Mucosa of rectum (tissue), 2 donors: Measurements from ENCODE around the gene ZBED3.
"Not testable (repeated sequence)": the region's sequence is repeated elsewhere in the genome, so short reads cannot be mapped to it uniquely, and the experiment has no call there.

ENCODE experiments used
- H3K27ac ChIP-seq, 2 donors: one replicate each; pipeline ENCODE4 v1.7.0; 2013; ENCODE audit warnings: inconsistent platforms in 2 of 2, low read depth in 2 of 2, low read length in 2 of 2
- H3K27me3 ChIP-seq, 2 donors: one replicate each; pipeline ENCODE4 v1.7.0; 2013; ENCODE audit warnings: low read length in 2 of 2; ENCODE audit not compliant: control insufficient read depth in 2 of 2, insufficient read depth in 2 of 2
- H3K36me3 ChIP-seq, 2 donors: one replicate each; pipeline ENCODE4 v1.7.0; 2013; ENCODE audit warnings: low read length in 2 of 2; ENCODE audit not compliant: control insufficient read depth in 2 of 2, insufficient read depth in 2 of 2
- H3K4me1 ChIP-seq, 2 donors: one replicate each; pipeline ENCODE4 v1.7.0; 2013; ENCODE audit warnings: low read length in 2 of 2, mild to moderate bottlenecking in 1 of 2; ENCODE audit not compliant: control insufficient read depth in 2 of 2, insufficient read depth in 2 of 2
- H3K4me3 ChIP-seq, 2 donors: one replicate each; pipeline ENCODE4 v1.7.0; 2013; ENCODE audit warnings: low read length in 2 of 2
- H3K9ac ChIP-seq, 2 donors: one replicate each; pipeline ENCODE4 v1.7.0; 2013; ENCODE audit warnings: low read length in 2 of 2, low read depth in 1 of 2, mild to moderate bottlenecking in 1 of 2
- H3K9me3 ChIP-seq, 2 donors: one replicate each; pipeline ENCODE4 v1.7.0; 2013; ENCODE audit warnings: low read length in 2 of 2; ENCODE audit not compliant: control insufficient read depth in 2 of 2
- donor health status: healthy.
- donor health status: Normal muscosa, but diverticular disease.

ZBED3 gene

DNA sequence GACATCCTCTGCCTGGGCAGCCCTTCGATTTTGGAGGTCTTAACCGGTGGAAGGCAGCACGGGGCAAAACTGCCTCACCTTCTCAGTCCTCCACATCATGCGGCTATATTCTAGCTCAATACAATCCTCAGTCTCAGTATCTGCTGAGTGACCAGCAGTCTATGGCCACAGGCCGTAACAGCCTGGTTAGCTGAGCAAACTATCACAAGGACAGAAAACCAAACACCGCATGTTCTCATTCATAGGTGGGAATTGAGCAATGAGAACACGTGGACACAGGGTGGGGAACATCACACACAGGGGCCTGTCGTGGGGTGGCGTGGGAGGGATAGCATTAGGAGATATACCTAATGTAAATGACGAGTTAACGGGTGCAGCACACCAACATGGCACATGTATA, 6.6 kb downstream of the ZBED3 start:
- H3K27ac ChIP-seq, H3K27me3 ChIP-seq, H3K9me3 ChIP-seq, H3K9ac ChIP-seq, H3K36me3 ChIP-seq, H3K4me3 ChIP-seq, H3K4me1 ChIP-seq: not testable (repeated sequence)

- Histone ChIP-seq H3K27me3 (no peaks in the 10 kb centered on the region), H3K9ac (no peak overlapping the region)
These were observed 9.3 kb downstream of the ZBED3 start for GRCh38 chr5:77077829-77078176.

DNA sequence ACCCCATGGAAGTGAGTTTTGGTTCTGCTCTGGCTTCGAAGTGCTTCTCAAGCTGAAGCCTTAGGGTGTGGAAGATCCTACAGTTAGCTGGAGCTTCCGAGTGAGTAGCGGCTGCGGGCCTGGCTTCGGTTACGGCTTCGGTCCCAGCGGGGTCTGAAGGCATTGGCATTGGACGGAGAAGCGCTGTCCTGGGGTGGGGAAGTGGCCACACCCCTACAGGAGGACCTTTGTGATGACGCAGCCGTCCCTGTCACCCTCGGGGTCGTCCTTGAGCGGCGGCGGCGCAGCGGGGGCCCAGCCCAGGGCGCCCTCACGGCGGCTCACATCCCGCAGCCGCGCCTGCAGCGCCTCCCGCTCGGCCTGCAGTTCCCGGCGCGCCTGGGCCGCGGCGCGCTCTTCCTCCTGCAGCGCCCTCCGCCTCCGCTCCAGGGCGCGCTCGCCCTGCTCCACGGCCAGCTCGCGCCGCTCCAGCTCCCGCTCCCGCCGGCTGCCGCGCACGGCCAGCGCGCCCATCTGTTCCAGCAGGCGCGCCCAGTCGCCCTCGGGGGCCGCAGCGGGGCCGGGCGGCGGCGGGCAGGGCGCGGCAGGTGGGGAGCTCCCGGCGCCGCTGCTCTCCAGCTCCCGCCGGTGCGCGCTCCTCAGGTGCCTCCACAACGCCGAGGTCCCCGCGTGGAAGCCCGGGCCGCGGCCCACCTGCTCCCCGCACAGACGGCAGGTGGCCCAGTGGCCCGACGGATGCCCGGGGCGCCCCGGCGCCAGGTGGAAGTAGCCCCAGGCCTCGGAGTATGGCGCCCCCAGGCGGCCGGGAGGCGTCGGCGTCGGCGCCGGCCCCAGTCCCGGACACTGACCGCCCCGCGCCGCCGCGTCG, 9.9 kb downstream of the ZBED3 start:
- H3K27me3 ChIP-seq, result no peaks in the 10 kb centered on the region
- H3K4me1 ChIP-seq, result no peaks in the 10 kb centered on the region
- peak overlapping the region; percentile 52 to 61 for H3K4me3 ChIP-seq
- H3K9ac ChIP-seq, result peak overlapping the region in 1 of 2 donors; percentile 45
- H3K36me3 ChIP-seq, result peaks cover 0 to 2% of the 10 kb centered on the region in 2 donors
- no peak overlapping the region for H3K27ac ChIP-seq
- H3K9me3 ChIP-seq, result no peaks in the 10 kb centered on the region

More at GRCh38 chr5:77077829-77078176, 9.3 kb downstream of the ZBED3 start:
- Histone ChIP-seq H3K36me3 (peaks cover 0 to 2% of the 10 kb centered on the region in 2 donors), H3K4me3 (peak overlapping the region in 1 of 2 donors; percentile 52), H3K4me1 (no peaks in the 10 kb centered on the region), H3K27ac (no peak overlapping the region), H3K9me3 (no peaks in the 10 kb centered on the region)

DNA sequence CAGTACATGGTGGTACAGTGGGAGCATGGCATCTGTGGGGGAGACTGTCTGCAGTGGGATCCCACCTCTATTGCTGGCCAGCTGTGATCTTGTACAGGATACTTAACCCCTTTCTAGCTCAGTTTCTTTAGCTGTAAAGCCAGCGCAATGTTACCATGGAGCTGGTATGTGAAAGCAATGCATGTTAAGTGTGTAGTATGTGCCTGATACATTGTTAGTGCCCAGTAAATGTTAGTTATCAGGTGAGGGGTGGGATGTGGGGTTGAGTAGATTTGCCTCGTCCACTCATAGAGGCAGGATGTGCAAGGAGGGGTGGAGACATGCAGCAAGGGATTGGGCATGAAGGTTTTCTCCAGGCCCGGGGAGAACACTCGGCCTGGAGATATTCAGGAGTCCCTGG, 12.3 kb downstream of the ZBED3 start:
- Histone ChIP-seq H3K4me1 (no peaks in the 10 kb centered on the region), H3K9ac (no peak overlapping the region), H3K27me3 (no peaks in the 10 kb centered on the region), H3K27ac (no peak overlapping the region), H3K4me3 (no peak overlapping the region), H3K9me3 (no peaks in the 10 kb centered on the region), H3K36me3 (peaks cover 0 to 2% of the 10 kb centered on the region in 2 donors)

DNA sequence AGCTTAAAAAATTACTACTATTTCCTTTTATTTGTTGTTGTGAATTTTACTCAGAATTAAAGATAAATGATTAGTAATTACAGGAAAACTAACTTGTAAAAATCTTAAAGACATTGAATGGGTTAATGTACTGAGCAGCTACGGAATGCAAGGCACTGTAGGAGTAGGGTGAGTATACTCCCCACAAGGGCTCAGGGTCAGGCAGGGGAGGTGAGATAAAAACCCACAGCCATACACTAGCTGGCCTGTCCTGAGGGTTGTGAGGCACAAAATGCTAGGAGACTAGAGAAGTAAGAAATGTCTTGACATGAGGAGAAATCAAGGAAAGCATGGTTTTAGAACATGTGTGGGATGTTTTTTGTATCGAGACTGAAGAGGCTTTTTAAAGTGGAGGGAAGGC, 13.4 kb downstream of the ZBED3 start:
- Histone ChIP-seq H3K36me3 (peaks cover 0 to 5% of the 10 kb centered on the region in 2 donors), H3K4me1 (no peaks in the 10 kb centered on the region), H3K9me3 (no peaks in the 10 kb centered on the region), H3K27ac (no peak overlapping the region), H3K9ac (no peak overlapping the region), H3K27me3 (no peaks in the 10 kb centered on the region), H3K4me3 (no peak overlapping the region)

GRCh38 chr5:77066823-77067442, 20.2 kb downstream of the ZBED3 start:
- peaks cover 34 to 39% of the 10 kb centered on the region in 2 donors for H3K36me3 ChIP-seq
- no peaks in the 10 kb centered on the region for H3K4me1 ChIP-seq
- no peak overlapping the region for H3K27ac ChIP-seq
- no peak overlapping the region for H3K9ac ChIP-seq
- H3K4me3 ChIP-seq, result no peak overlapping the region
- H3K27me3 ChIP-seq, result no peaks in the 10 kb centered on the region
- no peaks in the 10 kb centered on the region for H3K9me3 ChIP-seq

GRCh38 chr5:77066184-77066583, 20.9 kb downstream of the ZBED3 start:
- no peaks in the 10 kb centered on the region for H3K27me3 ChIP-seq
- no peak overlapping the region for H3K4me3 ChIP-seq
- H3K9ac ChIP-seq, result no peak overlapping the region
- H3K9me3 ChIP-seq, result no peaks in the 10 kb centered on the region
- H3K36me3 ChIP-seq, result peaks cover 42 to 46% of the 10 kb centered on the region in 2 donors
- H3K27ac ChIP-seq, result no peak overlapping the region
- H3K4me1 ChIP-seq, result no peaks in the 10 kb centered on the region

DNA sequence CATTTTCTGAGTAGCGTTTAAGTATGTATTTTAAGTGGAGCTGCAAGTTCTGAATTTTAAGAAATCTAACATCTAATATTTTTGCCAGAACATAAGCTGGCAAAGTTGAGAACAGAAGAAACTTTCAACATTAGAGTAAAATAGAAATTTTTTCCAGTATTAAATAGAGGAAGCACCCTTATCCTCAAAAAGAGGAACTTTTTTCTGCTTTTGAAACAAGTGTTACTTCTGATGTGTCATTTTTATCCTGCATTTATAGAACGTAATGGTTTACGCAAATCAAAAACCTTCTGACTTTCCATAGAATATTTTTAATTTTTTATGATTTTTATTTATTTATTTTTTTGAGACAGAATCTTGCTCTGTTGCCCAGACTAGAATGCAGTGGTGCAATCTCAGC, 21.8 kb downstream of the ZBED3 start:
- Histone ChIP-seq H3K9ac (no peak overlapping the region), H3K4me3 (no peak overlapping the region), H3K9me3 (no peaks in the 10 kb centered on the region), H3K4me1 (no peaks in the 10 kb centered on the region), H3K27me3 (no peaks in the 10 kb centered on the region), H3K27ac (no peak overlapping the region), H3K36me3 (peaks cover 47 to 49% of the 10 kb centered on the region in 2 donors)

- no peaks in the 10 kb centered on the region for H3K4me1 ChIP-seq
- H3K27me3 ChIP-seq, result no peaks in the 10 kb centered on the region
- no peaks in the 10 kb centered on the region for H3K9me3 ChIP-seq
- H3K27ac ChIP-seq, result no peak overlapping the region
- H3K36me3 ChIP-seq, result peaks cover 55 to 59% of the 10 kb centered on the region in 2 donors
- H3K4me3 ChIP-seq, result no peak overlapping the region
- H3K9ac ChIP-seq, result no peak overlapping the region
These were observed 23.0 kb downstream of the ZBED3 start for GRCh38 chr5:77064040-77064439.

DNA sequence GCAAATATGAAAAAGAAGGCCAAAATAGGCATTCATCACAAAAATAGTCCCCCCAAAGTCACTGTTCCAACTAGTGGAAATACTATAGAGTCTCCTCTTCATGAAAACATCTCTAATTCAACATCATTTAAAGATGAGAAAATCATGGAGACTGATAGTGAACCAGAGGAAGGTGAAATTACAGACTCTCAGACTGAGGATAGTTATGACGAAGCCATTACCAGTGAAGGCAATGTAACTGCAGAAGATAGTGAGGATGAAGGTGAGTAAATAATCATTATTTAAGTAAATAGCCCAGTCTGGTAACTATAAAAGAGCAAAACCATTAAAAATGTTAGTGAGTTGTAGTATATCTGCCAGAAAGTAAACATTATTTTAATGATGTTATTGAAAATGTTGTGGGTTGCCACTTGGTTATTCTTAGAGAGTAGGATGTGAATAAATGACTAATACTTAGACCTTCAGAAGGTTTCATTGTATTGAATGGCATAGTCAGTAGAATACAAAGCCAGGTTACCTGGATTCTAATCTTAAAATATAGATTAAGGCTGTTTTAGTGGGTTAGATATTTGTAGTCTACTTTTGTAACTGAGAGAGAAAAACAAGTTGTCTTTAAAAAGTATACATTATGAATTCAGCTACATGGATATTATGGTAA, 40.5 kb downstream of the ZBED3 start:
- Histone ChIP-seq H3K27me3 (no peaks in the 10 kb centered on the region), H3K4me3 (no peak overlapping the region), H3K9me3 (no peaks in the 10 kb centered on the region), H3K9ac (no peak overlapping the region), H3K27ac (no peak overlapping the region), H3K4me1 (no peaks in the 10 kb centered on the region), H3K36me3 (peaks cover 19 to 31% of the 10 kb centered on the region in 2 donors)
